Muscle layer of colon (tissue), 2 donors: ENCODE data around the gene TRABD.

Experiments used
- H3K27ac ChIP-seq: one replicate; pipeline ENCODE4 v1.7.0; 2013; ENCODE audit warnings: low read depth, mild to moderate bottlenecking, low read length, moderate library complexity
- H3K27me3 ChIP-seq, 2 donors: one replicate each; pipeline ENCODE4 v1.7.0; 2013; ENCODE audit warnings: low read length in 2 of 2, mild to moderate bottlenecking in 2 of 2; ENCODE audit not compliant: insufficient read depth in 2 of 2, control insufficient read depth in 1 of 2
- H3K36me3 ChIP-seq: one replicate; pipeline ENCODE4 v1.7.0; 2013; ENCODE audit warnings: mild to moderate bottlenecking, low read length; ENCODE audit not compliant: insufficient read depth
- H3K4me1 ChIP-seq: one replicate; pipeline ENCODE4 v1.7.0; 2013; ENCODE audit warnings: mild to moderate bottlenecking, low read length; ENCODE audit not compliant: insufficient read depth
- H3K4me3 ChIP-seq, 2 donors: one replicate each; pipeline ENCODE4 v1.7.0; 2013; ENCODE audit warnings: low read length in 2 of 2, low read depth in 1 of 2, mild to moderate bottlenecking in 1 of 2, moderate library complexity in 1 of 2
- H3K9ac ChIP-seq: one replicate; pipeline ENCODE4 v1.7.0; 2013; ENCODE audit warnings: low read length
- H3K9me3 ChIP-seq: one replicate; pipeline ENCODE4 v1.7.0; 2013; ENCODE audit warnings: mild to moderate bottlenecking, low read length
- donor health status: abdominal sarcoma.
- donor health status: Adenocarcinoma of cecum.

The TRABD gene

GRCh38 chr22:50210378-50211139 is 24.8 kb downstream of the TRABD start:
- Histone ChIP-seq H3K9me3 (no peaks in the 10 kb centered on the region), H3K36me3 (peaks cover 54% of the 10 kb centered on the region), H3K27me3 (no peaks in the 10 kb centered on the region), H3K9ac (no peak overlapping the region), H3K4me1 (no peaks in the 10 kb centered on the region), H3K4me3 (no peak overlapping the region), H3K27ac (no peak overlapping the region)

- Histone ChIP-seq H3K36me3 (peaks cover 56% of the 10 kb centered on the region), H3K27ac (no peak overlapping the region), H3K9me3 (no peaks in the 10 kb centered on the region), H3K27me3 (no peaks in the 10 kb centered on the region), H3K4me1 (no peaks in the 10 kb centered on the region), H3K9ac (no peak overlapping the region), H3K4me3 (no peak overlapping the region)
Measured at GRCh38 chr22:50211147-50211546, 25.4 kb downstream of the TRABD start.

- H3K27me3 ChIP-seq: no peaks in the 10 kb centered on the region
- H3K4me3 ChIP-seq: no peak overlapping the region
- no peaks in the 10 kb centered on the region for H3K9me3 ChIP-seq
- H3K27ac ChIP-seq: no peak overlapping the region
- peaks cover 60% of the 10 kb centered on the region for H3K36me3 ChIP-seq
- H3K9ac ChIP-seq: no peak overlapping the region
- H3K4me1 ChIP-seq: no peaks in the 10 kb centered on the region
Measured at GRCh38 chr22:50213263-50213662, 27.6 kb downstream of the TRABD start.

GRCh38 chr22:50215297-50216054 is 29.8 kb downstream of the TRABD start:
- peaks cover 64% of the 10 kb centered on the region for H3K36me3 ChIP-seq
- no peaks in the 10 kb centered on the region for H3K4me1 ChIP-seq
- H3K27me3 ChIP-seq: no peaks in the 10 kb centered on the region
- no peak overlapping the region for H3K27ac ChIP-seq
- no peak overlapping the region for H3K9ac ChIP-seq
- no peak overlapping the region for H3K4me3 ChIP-seq
- no peaks in the 10 kb centered on the region for H3K9me3 ChIP-seq

- no peaks in the 10 kb centered on the region for H3K9me3 ChIP-seq
- no peaks in the 10 kb centered on the region for H3K27me3 ChIP-seq
- H3K9ac ChIP-seq: no peak overlapping the region
- H3K36me3 ChIP-seq: peaks cover 64% of the 10 kb centered on the region
- no peak overlapping the region for H3K27ac ChIP-seq
- H3K4me3 ChIP-seq: no peak overlapping the region
- H3K4me1 ChIP-seq: no peaks in the 10 kb centered on the region
Measured at GRCh38 chr22:50216055-50216683, 30.5 kb downstream of the TRABD start.

- H3K4me1 ChIP-seq: no peaks in the 10 kb centered on the region
- H3K9ac ChIP-seq: no peak overlapping the region
- peaks cover 69% of the 10 kb centered on the region for H3K36me3 ChIP-seq
- no peaks in the 10 kb centered on the region for H3K27me3 ChIP-seq
- H3K4me3 ChIP-seq: no peak overlapping the region
- H3K27ac ChIP-seq: no peak overlapping the region
- no peaks in the 10 kb centered on the region for H3K9me3 ChIP-seq
Measured at GRCh38 chr22:50216684-50217520, 31.2 kb downstream of the TRABD start.

GRCh38 chr22:50217543-50218152 is 31.9 kb downstream of the TRABD start:
- H3K4me3 ChIP-seq: no peak overlapping the region
- peaks cover 69% of the 10 kb centered on the region for H3K36me3 ChIP-seq
- H3K27me3 ChIP-seq: no peaks in the 10 kb centered on the region
- no peaks in the 10 kb centered on the region for H3K9me3 ChIP-seq
- no peak overlapping the region for H3K27ac ChIP-seq
- H3K4me1 ChIP-seq: no peaks in the 10 kb centered on the region
- H3K9ac ChIP-seq: no peak overlapping the region

GRCh38 chr22:50218153-50218995 is 32.7 kb downstream of the TRABD start:
- H3K36me3 ChIP-seq: peaks cover 69% of the 10 kb centered on the region
- H3K9ac ChIP-seq: no peak overlapping the region
- H3K27ac ChIP-seq: no peak overlapping the region
- no peaks in the 10 kb centered on the region for H3K4me1 ChIP-seq
- no peaks in the 10 kb centered on the region for H3K27me3 ChIP-seq
- H3K9me3 ChIP-seq: no peaks in the 10 kb centered on the region
- no peak overlapping the region for H3K4me3 ChIP-seq

GRCh38 chr22:50218996-50219727 is 33.4 kb downstream of the TRABD start:
- no peak overlapping the region for H3K4me3 ChIP-seq
- no peak overlapping the region for H3K9ac ChIP-seq
- H3K36me3 ChIP-seq: peaks cover 74% of the 10 kb centered on the region
- H3K9me3 ChIP-seq: no peaks in the 10 kb centered on the region
- no peaks in the 10 kb centered on the region for H3K27me3 ChIP-seq
- no peaks in the 10 kb centered on the region for H3K4me1 ChIP-seq
- H3K27ac ChIP-seq: no peak overlapping the region
